HepG2 (cell line): ENCODE measurements around the gene NRN1L. TPM values are rescaled to one million over a fixed set of nuclear protein-coding genes. Genes with fewer than 3 reads are reported as not detected.

ENCODE experiments used
- ATF1 ChIP-seq: IDR thresholded peaks from 2 replicates; pipeline ENCODE4 v1.6.1; 2016; ENCODE audit warnings: mild to moderate bottlenecking, control low read depth
- BCL6 ChIP-seq: IDR thresholded peaks from 2 replicates; pipeline ENCODE4 v1.6.1; 2016; ENCODE audit warnings: missing genetic modification reagents, missing compliant biosample characterization
- CBX5 ChIP-seq: sonication (generic); formaldehyde crosslinking; IDR thresholded peaks from 2 replicates; pipeline ENCODE4 v1.4.0; 2020; ENCODE audit warnings: missing genetic modification reagents, borderline replicate concordance
- CEBPG ChIP-seq: IDR thresholded peaks from 2 replicates; pipeline ENCODE4 v1.6.1; 2016
- CERS6 ChIP-seq: sonication (generic); formaldehyde crosslinking; IDR thresholded peaks from 2 replicates; pipeline ENCODE4 v1.5.0; 2020; ENCODE audit warnings: missing genetic modification reagents
- CHD4 ChIP-seq: fragments of 200-600 bp; sonication (generic); IDR thresholded peaks from 2 replicates; pipeline ENCODE4 v1.7.0; 2017; ENCODE audit warnings: mild to moderate bottlenecking, low read length, borderline replicate concordance
- DRAP1 ChIP-seq: IDR thresholded peaks from 2 replicates; pipeline ENCODE4 v1.6.1; 2016; ENCODE audit warnings: missing genetic modification reagents, missing compliant biosample characterization
- GLI4 ChIP-seq: sonication (generic); formaldehyde crosslinking; IDR thresholded peaks from 2 replicates; pipeline ENCODE4 v1.5.1; 2020; ENCODE audit warnings: missing genetic modification reagents, mild to moderate bottlenecking, moderate library complexity, borderline replicate concordance
- IKZF4 ChIP-seq: sonication (generic); formaldehyde crosslinking; IDR thresholded peaks from 2 replicates; pipeline ENCODE4 v1.5.1; 2020; ENCODE audit warnings: borderline replicate concordance, mild to moderate bottlenecking, low read depth, missing genetic modification reagents; ENCODE audit errors: not compliant biosample characterization
- KLF9 ChIP-seq: IDR thresholded peaks from 2 replicates; pipeline ENCODE4 v1.6.1; 2016; ENCODE audit warnings: low read depth
- MAZ ChIP-seq, 2 experiments: sonication (generic) in 1 of 2; formaldehyde crosslinking in 1 of 2; IDR thresholded peaks; 2 replicates each; pipeline versions ENCODE4 v1.5.0 to v1.6.1; 2012 to 2020; ENCODE audit warnings: low read depth in 2 of 2, mild to moderate bottlenecking in 2 of 2, borderline replicate concordance in 1 of 2, improper control_type of control experiment in 1 of 2, low read length in 1 of 2, missing genetic modification reagents in 1 of 2, moderate library complexity in 1 of 2
- MBD4 ChIP-seq: IDR thresholded peaks from 2 replicates; pipeline ENCODE4 v1.6.1; 2012; ENCODE audit warnings: low read length, inconsistent platforms, borderline replicate concordance
- NFE2L2 ChIP-seq: fragments of 150-350 bp; IDR thresholded peaks from 2 replicates; pipeline ENCODE4 v1.6.1; 2014; ENCODE audit warnings: low read length
- NR0B2 ChIP-seq: sonication (generic); formaldehyde crosslinking; IDR thresholded peaks from 2 replicates; pipeline ENCODE4 v1.4.0; 2020; ENCODE audit warnings: mild to moderate bottlenecking, missing genetic modification reagents
- RNF2 ChIP-seq: fragments of 450-650 bp; conservative IDR thresholded peaks from 2 replicates; pipeline ENCODE4 v1.6.1; 2016; ENCODE audit warnings: low read depth
- SRY ChIP-seq: sonication (generic); formaldehyde crosslinking; IDR thresholded peaks from 2 replicates; pipeline ENCODE4 v1.8.0; 2022; ENCODE audit warnings: mild to moderate bottlenecking, missing genetic modification reagents
- THAP11 ChIP-seq: IDR thresholded peaks from 2 replicates; pipeline ENCODE4 v1.6.1; 2016; ENCODE audit warnings: missing biosample characterization, missing genetic modification reagents
- ZNF260 ChIP-seq: sonication (generic); formaldehyde crosslinking; IDR thresholded peaks from 2 replicates; pipeline ENCODE4 v1.4.0; 2020; ENCODE audit warnings: missing genetic modification reagents, low read depth, mild to moderate bottlenecking, borderline replicate concordance
- ZNF589 ChIP-seq: sonication (generic); formaldehyde crosslinking; conservative IDR thresholded peaks from 2 replicates; pipeline ENCODE4 v1.8.0; 2022; ENCODE audit warnings: mild to moderate bottlenecking, moderate library complexity, missing genetic modification reagents
- ZNF670 ChIP-seq: sonication (generic); formaldehyde crosslinking; IDR thresholded peaks from 2 replicates; pipeline ENCODE4 v1.8.0; 2022; ENCODE audit warnings: mild to moderate bottlenecking, missing genetic modification reagents, borderline replicate concordance
- ZNF713 ChIP-seq: sonication (generic); formaldehyde crosslinking; IDR thresholded peaks from 2 replicates; pipeline ENCODE4 v1.4.0; 2020; ENCODE audit warnings: mild to moderate bottlenecking, missing genetic modification reagents
- ZSCAN20 ChIP-seq: sonication (generic); formaldehyde crosslinking; IDR thresholded peaks from 2 replicates; pipeline ENCODE4 v1.4.0; 2020; ENCODE audit warnings: missing genetic modification reagents, mild to moderate bottlenecking, borderline replicate concordance
- polyA plus RNA-seq, 8 experiments: library from polyadenylated mRNA; depleted of rRNA in 3 of 8; stranded (reverse) in 7 of 8; unstranded in 1 of 8; fragments of >200 nt; fragmentation: Illumina TruSeq in 4 of 8; extraction: Trizol in 4 of 8; gene quantifications; 2 replicates each; pipeline versions ENCODE4 v1.2.1 to v1.2.3, GENCODE V29; 2011 to 2016; ENCODE audit warnings: low read depth in 4 of 8, missing spikeins in 1 of 8, mixed read lengths in 1 of 8; ENCODE audit not compliant: insufficient read depth in 1 of 8
- total RNA-seq, 5 experiments: library from RNA; depleted of rRNA; stranded (reverse); fragments of >200 nt; fragmentation: Illumina TruSeq; extraction: Trizol; gene quantifications; 2 replicates each; pipeline ENCODE4 v1.2.3, GENCODE V29; 2016; ENCODE audit warnings: low read depth in 1 of 5
- TF ChIP-seq, protein P1 (sequence below): sonication (generic); formaldehyde crosslinking; IDR thresholded peaks from 2 replicates; pipeline ENCODE4 v1.8.1; 2023; ENCODE audit warnings: missing genetic modification reagents, inconsistent platforms, borderline replicate concordance
- TF ChIP-seq, protein P2 (sequence below): sonication (generic); formaldehyde crosslinking; IDR thresholded peaks from 2 replicates; pipeline ENCODE4 v1.4.0; 2020; ENCODE audit warnings: missing genetic modification reagents, borderline replicate concordance

NRN1L gene
- total and polyA plus RNA-seq, 2 of the 13 experiments (the other 11 are each of a cell fraction or from before 2014, with no cell fraction given), result 0.53 to 1.2 TPM

GRCh38 chr16:67935402-67936123 is 50.9 kb downstream of the NRN1L start (continued):
- no peak for TF ChIP-seq IKZF4 (CRISPR knock-in tag)
- peak; percentile 92 for TF ChIP-seq KLF9 (CRISPR knock-in tag)
- no peak; the same call in 1 of the 2 replicates for TF ChIP-seq GLI4 (CRISPR knock-in tag)
- peak; percentile 79; the same call in 1 of the 2 replicates for TF ChIP-seq ZNF589 (CRISPR knock-in tag)
- TF ChIP-seq CHD4, result no peak
- TF ChIP-seq, protein P1, sequence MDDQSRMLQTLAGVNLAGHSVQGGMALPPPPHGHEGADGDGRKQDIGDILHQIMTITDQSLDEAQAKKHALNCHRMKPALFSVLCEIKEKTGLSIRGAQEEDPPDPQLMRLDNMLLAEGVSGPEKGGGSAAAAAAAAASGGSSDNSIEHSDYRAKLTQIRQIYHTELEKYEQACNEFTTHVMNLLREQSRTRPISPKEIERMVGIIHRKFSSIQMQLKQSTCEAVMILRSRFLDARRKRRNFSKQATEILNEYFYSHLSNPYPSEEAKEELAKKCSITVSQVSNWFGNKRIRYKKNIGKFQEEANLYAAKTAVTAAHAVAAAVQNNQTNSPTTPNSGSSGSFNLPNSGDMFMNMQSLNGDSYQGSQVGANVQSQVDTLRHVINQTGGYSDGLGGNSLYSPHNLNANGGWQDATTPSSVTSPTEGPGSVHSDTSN (CRISPR knock-in tag), result peak; percentile 87; the same call in 1 of the 2 replicates
- no peak for TF ChIP-seq CERS6 (CRISPR knock-in tag)
- no peak; the same call in 1 of the 2 replicates for TF ChIP-seq CBX5 (CRISPR knock-in tag)
- peak; percentile 85 for TF ChIP-seq SRY
- TF ChIP-seq MBD4, result no peak
- TF ChIP-seq BCL6 (CRISPR knock-in tag), result peak; percentile 55
- 0 out of 2 replicates have a peak, but pooled peaks have one; percentile 6 for TF ChIP-seq CEBPG (CRISPR knock-in tag)
- peak; percentile 96 for TF ChIP-seq NR0B2 (CRISPR knock-in tag)
- no peak for TF ChIP-seq ZNF670 (CRISPR knock-in tag)
- peak; percentile 95 for TF ChIP-seq DRAP1
- no peak for TF ChIP-seq NFE2L2
- peak; percentile 64; the same call in 1 of the 2 replicates for TF ChIP-seq MAZ (IDR thresholded peaks at IDR 0.05; ENCODE audit: borderline replicate concordance, low read depth, low read length)
- TF ChIP-seq MAZ (CRISPR knock-in tag; IDR thresholded peaks at IDR 0.05; ENCODE audit: low read depth), result peak; percentile 42; the same call in 1 of the 2 replicates
- peak; percentile 87 for TF ChIP-seq THAP11
- no peak for TF ChIP-seq ZNF713 (CRISPR knock-in tag)
- no peak for TF ChIP-seq ZNF260 (CRISPR knock-in tag)
- TF ChIP-seq ATF1 (CRISPR knock-in tag), result no peak
- TF ChIP-seq, protein P2, sequence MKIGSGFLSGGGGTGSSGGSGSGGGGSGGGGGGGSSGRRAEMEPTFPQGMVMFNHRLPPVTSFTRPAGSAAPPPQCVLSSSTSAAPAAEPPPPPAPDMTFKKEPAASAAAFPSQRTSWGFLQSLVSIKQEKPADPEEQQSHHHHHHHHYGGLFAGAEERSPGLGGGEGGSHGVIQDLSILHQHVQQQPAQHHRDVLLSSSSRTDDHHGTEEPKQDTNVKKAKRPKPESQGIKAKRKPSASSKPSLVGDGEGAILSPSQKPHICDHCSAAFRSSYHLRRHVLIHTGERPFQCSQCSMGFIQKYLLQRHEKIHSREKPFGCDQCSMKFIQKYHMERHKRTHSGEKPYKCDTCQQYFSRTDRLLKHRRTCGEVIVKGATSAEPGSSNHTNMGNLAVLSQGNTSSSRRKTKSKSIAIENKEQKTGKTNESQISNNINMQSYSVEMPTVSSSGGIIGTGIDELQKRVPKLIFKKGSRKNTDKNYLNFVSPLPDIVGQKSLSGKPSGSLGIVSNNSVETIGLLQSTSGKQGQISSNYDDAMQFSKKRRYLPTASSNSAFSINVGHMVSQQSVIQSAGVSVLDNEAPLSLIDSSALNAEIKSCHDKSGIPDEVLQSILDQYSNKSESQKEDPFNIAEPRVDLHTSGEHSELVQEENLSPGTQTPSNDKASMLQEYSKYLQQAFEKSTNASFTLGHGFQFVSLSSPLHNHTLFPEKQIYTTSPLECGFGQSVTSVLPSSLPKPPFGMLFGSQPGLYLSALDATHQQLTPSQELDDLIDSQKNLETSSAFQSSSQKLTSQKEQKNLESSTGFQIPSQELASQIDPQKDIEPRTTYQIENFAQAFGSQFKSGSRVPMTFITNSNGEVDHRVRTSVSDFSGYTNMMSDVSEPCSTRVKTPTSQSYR (CRISPR knock-in tag), result peak; percentile 84; the same call in 1 of the 2 replicates
- TF ChIP-seq ZSCAN20 (CRISPR knock-in tag), result peak; percentile 19; the same call in 1 of the 2 replicates
- TF ChIP-seq RNF2, result 0 out of 2 replicates have a peak, but pooled peaks have one; percentile 33
